ENCODE data around the gene ZSCAN26.
A peak's percentile ranks its signal among the peaks of the same experiment; 100 is the strongest.

The ZSCAN26 gene

DNA sequence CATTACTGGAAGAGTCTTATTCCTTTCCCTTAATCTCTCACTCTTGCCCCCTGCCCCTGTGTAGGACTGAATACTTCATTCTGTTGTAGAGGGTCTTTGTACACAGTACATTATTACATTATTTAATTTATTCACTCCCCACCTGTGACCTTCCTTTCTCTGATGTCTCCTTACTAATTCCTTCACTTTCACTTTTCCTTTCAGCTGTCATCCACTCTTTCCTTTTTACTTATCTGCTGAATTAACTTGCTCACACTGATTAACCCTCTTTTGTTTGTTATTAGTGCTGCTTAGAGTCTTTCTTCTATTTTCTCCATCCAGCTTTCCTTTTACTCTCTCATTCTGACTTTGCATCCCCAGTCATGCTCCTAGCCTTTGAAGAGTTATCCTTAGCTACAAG, 7.9 kb downstream of the ZSCAN26 start:
- no peak for DNase-seq (ENCODE audit: insufficient read length, low spot score)
- TF ChIP-seq, protein P1, sequence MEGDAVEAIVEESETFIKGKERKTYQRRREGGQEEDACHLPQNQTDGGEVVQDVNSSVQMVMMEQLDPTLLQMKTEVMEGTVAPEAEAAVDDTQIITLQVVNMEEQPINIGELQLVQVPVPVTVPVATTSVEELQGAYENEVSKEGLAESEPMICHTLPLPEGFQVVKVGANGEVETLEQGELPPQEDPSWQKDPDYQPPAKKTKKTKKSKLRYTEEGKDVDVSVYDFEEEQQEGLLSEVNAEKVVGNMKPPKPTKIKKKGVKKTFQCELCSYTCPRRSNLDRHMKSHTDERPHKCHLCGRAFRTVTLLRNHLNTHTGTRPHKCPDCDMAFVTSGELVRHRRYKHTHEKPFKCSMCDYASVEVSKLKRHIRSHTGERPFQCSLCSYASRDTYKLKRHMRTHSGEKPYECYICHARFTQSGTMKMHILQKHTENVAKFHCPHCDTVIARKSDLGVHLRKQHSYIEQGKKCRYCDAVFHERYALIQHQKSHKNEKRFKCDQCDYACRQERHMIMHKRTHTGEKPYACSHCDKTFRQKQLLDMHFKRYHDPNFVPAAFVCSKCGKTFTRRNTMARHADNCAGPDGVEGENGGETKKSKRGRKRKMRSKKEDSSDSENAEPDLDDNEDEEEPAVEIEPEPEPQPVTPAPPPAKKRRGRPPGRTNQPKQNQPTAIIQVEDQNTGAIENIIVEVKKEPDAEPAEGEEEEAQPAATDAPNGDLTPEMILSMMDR (IDR thresholded peaks at IDR 0.05; ENCODE audit: insufficient read depth, missing control alignments), result no peak
- FAIRE-seq, result no peak

DNA sequence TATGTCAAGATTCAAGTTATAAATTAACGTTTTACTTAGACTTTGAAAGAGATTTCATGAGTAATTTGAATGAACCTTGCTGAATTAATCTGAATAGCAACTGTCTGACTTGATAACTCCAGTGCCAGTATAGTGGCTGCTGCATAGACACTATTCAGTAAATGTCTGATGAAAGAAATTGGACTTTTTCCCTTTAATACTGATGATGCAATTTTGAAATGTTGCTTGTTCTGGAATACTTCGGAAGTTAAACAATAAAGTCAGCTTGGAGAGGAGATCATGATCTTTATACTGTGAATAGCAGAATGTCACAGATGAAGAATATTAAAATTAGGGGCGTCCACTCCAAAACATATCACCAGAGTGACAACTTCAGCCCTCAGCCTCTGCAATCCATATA, 10.8 kb downstream of the ZSCAN26 start:
- TF ChIP-seq, protein P1 (IDR thresholded peaks at IDR 0.05; ENCODE audit: insufficient read depth, missing control alignments), result no peak
- no peak for DNase-seq (ENCODE audit: insufficient read length, low spot score)
- FAIRE-seq, result no peak

DNA sequence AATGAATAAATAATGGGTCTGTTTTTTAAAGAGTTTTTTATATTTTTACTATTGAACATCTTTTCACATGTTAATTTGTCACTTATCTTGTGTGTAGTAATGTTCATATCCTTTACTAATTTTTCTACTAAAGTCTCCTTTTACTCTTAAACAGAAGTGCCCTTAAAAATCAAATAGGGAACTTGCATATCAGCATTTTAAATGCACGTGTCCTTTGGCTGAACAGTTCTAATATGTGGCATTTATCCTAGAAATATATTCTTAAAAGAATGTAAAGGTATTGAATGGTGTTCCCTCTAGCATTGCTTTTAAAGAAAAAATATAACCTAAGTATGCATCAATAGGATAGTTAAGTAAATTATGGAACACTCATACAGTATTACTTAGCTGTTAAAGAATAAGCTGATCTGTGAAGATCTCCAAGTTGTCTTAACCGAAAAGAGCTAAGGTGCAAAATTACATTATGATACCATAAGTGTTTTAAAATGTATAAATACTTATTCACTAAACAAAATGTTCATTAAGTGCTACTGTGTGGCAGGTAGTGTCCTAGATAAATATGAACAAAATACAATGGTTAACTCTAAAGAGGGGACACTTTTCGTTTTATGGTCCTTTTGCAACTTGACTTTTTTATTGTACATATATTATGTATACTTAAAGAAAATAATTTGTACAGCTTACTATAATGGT, 13.8 kb downstream of the ZSCAN26 start:
- no peak for FAIRE-seq
- TF ChIP-seq, protein P1 (IDR thresholded peaks at IDR 0.05; ENCODE audit: insufficient read depth, missing control alignments), result no peak
- DNase-seq (ENCODE audit: insufficient read length, low spot score), result no peak

DNA sequence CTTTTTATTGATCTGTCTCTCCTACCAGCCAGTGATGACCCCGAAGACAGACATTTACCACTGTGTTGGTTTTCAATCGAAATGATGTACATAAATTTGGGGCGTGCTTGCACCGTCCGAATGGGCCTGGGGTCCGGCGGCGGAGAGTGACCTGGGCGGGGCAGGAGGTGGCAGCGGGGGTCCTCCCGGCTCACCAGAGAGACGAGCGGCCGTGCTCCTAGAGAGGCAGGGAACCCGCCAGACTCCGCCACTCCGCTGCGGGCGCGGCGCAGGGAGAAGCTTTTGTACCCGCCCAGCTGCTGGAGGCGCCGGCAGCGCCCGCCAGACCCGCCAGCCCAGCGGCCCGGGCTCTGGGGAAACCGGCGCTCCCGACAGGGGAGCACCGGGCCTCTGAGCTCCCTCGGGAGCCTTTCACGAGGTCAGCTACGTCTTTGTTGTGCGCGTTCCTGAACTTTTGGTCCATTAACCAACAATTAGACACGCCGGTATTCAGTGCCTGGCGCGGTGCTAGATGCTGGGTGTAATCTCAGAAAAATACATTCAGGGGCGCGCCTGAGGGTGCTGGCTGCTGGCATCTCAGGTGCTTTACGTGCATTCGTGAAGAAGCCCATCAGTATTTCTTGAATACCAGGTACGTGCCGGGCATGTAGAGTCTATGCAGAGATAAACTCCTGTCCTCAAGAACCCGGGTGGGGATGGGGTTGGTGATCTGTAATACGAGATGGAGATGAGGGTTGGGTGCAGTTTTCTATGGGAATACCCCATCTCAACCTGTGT, 14.5 kb downstream of the ZSCAN26 start, which contains the start of gene PGBD1:
Gene PGBD1 (plus strand): TSS at position 285 of the 777 bp plus-strand sequence. CDS start 2,242 bp downstream, outside the sequence.
- FAIRE-seq (no peak), DNase-seq (ENCODE audit: insufficient read length, low spot score) (peak; percentile 41)
- TF ChIP-seq, protein P1 (IDR thresholded peaks at IDR 0.05; ENCODE audit: insufficient read depth, missing control alignments), result no peak

DNA sequence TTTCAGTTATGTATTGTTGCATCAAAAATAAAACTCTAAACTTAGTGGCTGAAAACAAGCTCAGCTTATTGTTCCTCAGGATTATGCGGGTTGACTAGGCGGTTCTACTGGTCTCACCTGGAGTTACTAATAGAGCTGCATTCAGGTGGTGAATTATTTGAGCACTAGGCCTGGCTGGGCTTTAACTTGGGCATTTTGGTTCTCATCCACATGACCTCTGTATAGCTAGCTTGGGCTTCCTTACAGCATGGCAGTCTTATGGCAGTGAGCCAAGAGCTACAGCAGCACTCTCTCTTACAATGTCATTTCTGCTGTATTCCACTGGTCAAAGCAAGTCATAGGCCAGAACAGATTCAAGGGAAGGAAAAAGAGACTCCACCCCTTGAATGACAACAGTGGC, 16.0 kb downstream of the ZSCAN26 start:
- no peak for FAIRE-seq
- TF ChIP-seq, protein P1 (IDR thresholded peaks at IDR 0.05; ENCODE audit: insufficient read depth, missing control alignments), result no peak
- DNase-seq (ENCODE audit: insufficient read length, low spot score), result no peak

DNA sequence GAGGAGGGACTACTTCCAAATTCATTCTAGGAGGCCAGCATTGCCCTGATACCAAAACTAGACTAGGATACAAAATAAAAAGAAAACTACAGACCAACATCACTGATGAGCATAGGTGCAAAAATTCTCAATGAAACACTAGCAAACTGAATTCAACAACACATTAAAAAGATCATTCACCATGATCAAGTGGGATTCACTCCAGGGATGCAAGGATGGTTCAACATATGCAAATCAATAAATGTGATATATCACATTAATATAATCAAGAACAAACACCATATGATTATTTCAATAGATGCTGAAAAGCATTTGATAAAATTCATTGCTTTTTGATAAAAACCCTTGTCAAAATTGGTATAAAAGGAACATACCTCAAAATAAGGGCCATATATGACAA, 24.6 kb downstream of the ZSCAN26 start:
- no peak for FAIRE-seq
- TF ChIP-seq, protein P1 (IDR thresholded peaks at IDR 0.05; ENCODE audit: insufficient read depth, missing control alignments), result no peak
- DNase-seq (ENCODE audit: insufficient read length, low spot score), result no peak

DNA sequence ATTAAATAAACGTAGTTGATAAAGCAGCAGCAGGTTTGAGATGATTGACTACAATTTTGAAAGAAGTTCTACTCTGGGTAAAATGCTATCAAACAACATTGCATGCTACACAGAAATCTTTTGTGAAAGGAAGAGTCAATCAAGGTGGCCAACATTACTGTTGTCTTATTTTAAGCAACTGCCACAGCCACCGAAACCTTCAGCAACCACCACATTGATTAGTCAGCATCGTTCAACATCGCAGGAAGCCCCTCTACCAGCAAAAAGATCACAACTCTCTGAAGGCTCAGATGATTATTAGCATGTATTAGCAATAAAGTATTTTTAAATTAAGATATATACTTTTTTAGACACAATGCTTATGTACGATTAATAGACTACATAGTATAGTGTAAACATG, 28.4 kb downstream of the ZSCAN26 start:
- no peak for DNase-seq (ENCODE audit: insufficient read length, low spot score)
- TF ChIP-seq, protein P1 (IDR thresholded peaks at IDR 0.05; ENCODE audit: insufficient read depth, missing control alignments), result no peak
- FAIRE-seq, result no peak

All from D721Med (cell line).